ENCODE results near the gene VSTM2B.

GRCh38 chr19:29507081-29507860, 18.5 kb upstream of the VSTM2B start:
- TF ChIP-seq CTCF (IDR thresholded peaks at IDR 0.05) (no peak), SIN3A (IDR thresholded peaks at IDR 0.05; ENCODE audit: borderline replicate concordance, insufficient read depth, low read depth, low read length) (no peak), REST (IDR thresholded peaks at IDR 0.05; ENCODE audit: insufficient read depth in 1 of 2, low read depth in 2 of 2, low read length in 1 of 2) (no peak)
